Gastroesophageal sphincter (tissue), 4 donors: Measurements from ENCODE around the gene SND1. TPM values are rescaled to one million over a fixed set of nuclear protein-coding genes. Genes with fewer than 3 reads are reported as not detected.

Experiments
- ATAC-seq: fragments of 150-250 bp; one replicate; pipeline ENCODE4 v1.9.1; 2016; ENCODE audit warnings: mild to moderate bottlenecking, moderate library complexity
- H3K27ac ChIP-seq, 4 donors: fragments of 200-600 bp; sonication (generic) in 3 of 4; 1 replicate in 3 of 4; 2 replicates in 1 of 4; pipeline ENCODE4 v1.5.1; 2016 to 2019
- H3K27me3 ChIP-seq: fragments of 200-600 bp; sonication (generic); one replicate; pipeline ENCODE4 v1.5.1; 2019
- H3K36me3 ChIP-seq, 2 donors: fragments of 200-600 bp; sonication (generic); one replicate each; pipeline ENCODE4 v1.5.1; 2019; ENCODE audit warnings: control low read depth in 1 of 2
- H3K4me1 ChIP-seq, 3 donors: fragments of 200-600 bp; sonication (generic); 1 replicate in 2 of 3; 2 replicates in 1 of 3; pipeline ENCODE4 v1.5.1; 2016 to 2019; ENCODE audit warnings: control low read depth in 2 of 3
- H3K4me3 ChIP-seq, 2 donors: fragments of 200-600 bp; sonication (generic); one replicate each; pipeline ENCODE4 v1.5.1; 2019; ENCODE audit warnings: mild to moderate bottlenecking in 1 of 2, moderate library complexity in 1 of 2
- H3K9me3 ChIP-seq, 3 donors: fragments of 200-600 bp; sonication (generic); one replicate each; pipeline ENCODE4 v1.5.1; 2017 to 2019; ENCODE audit warnings: control low read depth in 2 of 3
- CTCF ChIP-seq, 4 experiments: fragments of 200-600 bp in 2 of 4; fragments of 450-650 bp in 2 of 4; sonication (generic) in 1 of 4; IDR thresholded peaks; one replicate each; pipeline ENCODE4 v1.5.1; 2017 to 2019; ENCODE audit warnings: antibody characterized with exemption in 4 of 4, mild to moderate bottlenecking in 2 of 4, moderate library complexity in 2 of 4
- EP300 ChIP-seq: sonication (generic); formaldehyde crosslinking; IDR thresholded peaks from one replicate; pipeline ENCODE4 v1.6.1; 2017; ENCODE audit warnings: antibody characterized with exemption, mild to moderate bottlenecking
- POLR2A ChIP-seq, 2 donors: fragments of 450-650 bp; IDR thresholded peaks; one replicate each; pipeline ENCODE4 v1.6.1; 2017; ENCODE audit warnings: antibody characterized with exemption in 2 of 2, mild to moderate bottlenecking in 2 of 2, moderate library complexity in 1 of 2
- POLR2AphosphoS5 ChIP-seq: sonication (generic); formaldehyde crosslinking; IDR thresholded peaks from one replicate; pipeline ENCODE4 v1.6.1; 2017; ENCODE audit warnings: antibody characterized with exemption
- WGBS, 2 donors: methylation state at CpG; one replicate each; pipeline ENCODE4 v1.1.5; 2018; ENCODE audit warnings: low coverage in 1 of 2; 5-methylcytosine and 5-hydroxymethylcytosine counted together
- total RNA-seq, 4 donors: library from RNA; depleted of rRNA; stranded (reverse); fragments of >200 nt; gene quantifications; one replicate each; pipeline ENCODE4 v1.1.0, GENCODE V29; 2016

The SND1 gene
- total RNA-seq, 4 donors from 2014 or later = 97.1 to 119 (median 103) TPM

DNA sequence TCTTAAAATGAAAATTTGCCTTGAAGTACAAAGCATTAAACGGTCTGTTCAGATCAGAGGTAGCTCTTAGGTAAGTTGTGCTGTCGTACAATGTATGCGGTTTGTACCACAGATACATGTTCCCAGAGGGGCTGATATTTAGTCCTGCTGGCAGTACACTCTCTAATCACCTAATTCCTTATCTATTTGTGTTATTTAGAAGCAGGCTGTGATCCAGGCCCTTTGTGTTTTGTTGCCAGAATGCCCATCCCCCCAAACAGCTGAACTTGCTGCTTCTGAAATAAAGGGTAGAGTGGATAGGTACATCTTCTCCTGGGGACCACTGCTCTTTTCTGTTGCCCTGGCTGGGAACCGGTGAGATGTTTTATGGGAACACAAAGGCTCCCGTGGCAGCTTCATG lies 84.5 kb downstream of the SND1 start:
- no peak overlapping the region for H3K4me3 ChIP-seq
- H3K27ac ChIP-seq = no peak overlapping the region
- no peak for ATAC-seq
- TF ChIP-seq POLR2A (IDR thresholded peaks at IDR 0.05) = no peak
- TF ChIP-seq POLR2AphosphoS5 = no peak
- no peak for TF ChIP-seq CTCF (IDR thresholded peaks at IDR 0.05)
- no peak for TF ChIP-seq EP300
- peaks cover 0 to 48% of the 10 kb centered on the region in 2 donors for H3K36me3 ChIP-seq
- no peaks in the 10 kb centered on the region for H3K27me3 ChIP-seq
- H3K9me3 ChIP-seq = no peaks in the 10 kb centered on the region
- H3K4me1 ChIP-seq = no peaks in the 10 kb centered on the region
- 92 to 93% methylated on average over 4 to 5 of the region's 5 CpGs for WGBS, 2 donors

DNA sequence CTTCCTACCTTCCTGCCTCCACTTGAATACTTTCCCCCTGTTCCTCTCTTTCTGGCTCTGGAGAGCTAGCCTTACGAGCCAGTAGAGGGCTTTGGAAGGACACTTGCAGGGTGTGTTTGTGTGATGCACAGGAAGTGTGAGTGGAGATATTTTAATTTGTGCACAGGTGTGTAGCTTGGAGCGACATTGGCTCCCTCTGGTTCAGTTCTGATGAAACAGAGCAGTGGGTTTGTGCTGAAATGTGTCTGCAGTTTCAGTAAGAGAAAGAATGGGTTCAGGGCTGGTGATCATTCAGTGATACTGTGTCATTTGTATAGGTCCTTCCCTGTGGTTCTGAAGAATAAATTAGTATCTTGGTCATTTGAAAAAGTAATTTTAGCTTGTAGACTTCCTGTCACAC lies 86.9 kb downstream of the SND1 start:
- Histone ChIP-seq H3K27me3 (no peaks in the 10 kb centered on the region), H3K27ac (no peak overlapping the region), H3K4me3 (no peak overlapping the region), H3K4me1 (no peaks in the 10 kb centered on the region), H3K9me3 (no peaks in the 10 kb centered on the region), H3K36me3 (peaks cover 0 to 27% of the 10 kb centered on the region in 2 donors)
- 100% methylated on average over 2 of the region's 2 CpGs for WGBS, 2 donors
- TF ChIP-seq POLR2A (IDR thresholded peaks at IDR 0.05) (no peak), CTCF (IDR thresholded peaks at IDR 0.05) (no peak), EP300 (no peak), POLR2AphosphoS5 (no peak)
- no peak for ATAC-seq

DNA sequence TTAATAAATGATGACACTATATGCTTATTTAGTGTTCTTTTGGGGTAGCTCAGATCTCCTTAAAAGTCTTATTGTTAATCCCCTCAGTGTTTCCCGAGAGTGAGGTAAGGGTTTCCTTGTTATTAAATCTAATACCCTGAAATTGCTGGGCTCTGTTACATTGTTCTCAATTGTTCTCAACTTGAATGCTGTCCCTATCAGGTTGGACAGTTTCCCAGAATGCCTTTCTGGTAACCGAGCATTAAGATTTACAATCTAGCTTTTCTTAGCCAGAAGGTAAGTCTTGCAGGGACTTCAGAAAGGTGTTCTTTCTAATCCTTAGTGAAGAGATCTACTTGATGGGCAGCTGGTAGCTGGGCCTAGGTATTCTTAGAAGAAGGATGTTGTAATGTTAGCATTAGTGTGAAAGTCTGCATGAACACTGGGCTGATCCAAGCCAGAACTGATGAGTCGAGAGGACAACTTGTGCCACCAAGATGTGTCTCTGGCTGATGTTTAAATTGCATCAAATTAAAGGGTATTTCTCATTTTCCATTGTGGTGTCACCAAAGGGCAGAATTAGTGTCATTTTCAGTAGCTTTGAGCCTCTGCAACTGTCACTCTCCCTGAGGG lies 89.9 kb downstream of the SND1 start:
- Histone ChIP-seq H3K4me1 (no peaks in the 10 kb centered on the region), H3K27me3 (no peaks in the 10 kb centered on the region), H3K9me3 (no peaks in the 10 kb centered on the region), H3K27ac (no peak overlapping the region), H3K4me3 (no peak overlapping the region), H3K36me3 (peaks cover 0 to 12% of the 10 kb centered on the region in 2 donors)
- 56 to 70% methylated on average over 3 of the region's 3 CpGs for WGBS, 2 donors
- ATAC-seq = no peak
- TF ChIP-seq POLR2AphosphoS5 (no peak), EP300 (no peak), POLR2A (IDR thresholded peaks at IDR 0.05) (no peak), CTCF (IDR thresholded peaks at IDR 0.05) (no peak)

DNA sequence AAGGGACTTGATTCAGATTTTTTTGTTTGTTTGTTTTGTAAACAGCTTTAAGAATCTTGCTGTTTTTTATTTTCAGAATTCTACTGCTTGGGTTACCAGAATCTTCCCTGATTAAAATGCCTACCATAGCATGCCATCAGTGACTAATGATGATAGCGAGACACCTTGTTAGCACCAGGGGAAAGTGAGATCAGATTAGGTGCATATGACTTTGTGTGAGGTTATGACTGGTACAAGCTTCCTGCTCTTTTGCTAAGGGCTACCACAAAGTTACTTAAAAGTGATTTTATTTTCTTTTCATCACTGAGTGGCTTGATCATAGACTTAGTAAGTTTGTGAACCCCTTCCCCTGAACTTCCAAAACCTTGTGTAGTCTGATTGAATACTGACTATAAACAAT lies 93.5 kb downstream of the SND1 start:
- no peak overlapping the region for H3K27ac ChIP-seq
- no peaks in the 10 kb centered on the region for H3K4me1 ChIP-seq
- H3K36me3 ChIP-seq = no peaks in the 10 kb centered on the region
- no peaks in the 10 kb centered on the region for H3K9me3 ChIP-seq
- no peak overlapping the region for H3K4me3 ChIP-seq
- ATAC-seq = no peak
- TF ChIP-seq CTCF (IDR thresholded peaks at IDR 0.05) (no peak), POLR2AphosphoS5 (no peak), POLR2A (IDR thresholded peaks at IDR 0.05) (no peak), EP300 (no peak)
- WGBS, 2 donors = 100% methylated on average over 1 of the region's 1 CpG
- no peaks in the 10 kb centered on the region for H3K27me3 ChIP-seq

- Histone ChIP-seq H3K9me3 (no peaks in the 10 kb centered on the region), H3K27me3 (no peaks in the 10 kb centered on the region), H3K4me1 (peaks cover 0 to 11% (median 0%) of the 10 kb centered on the region in 3 donors), H3K4me3 (no peak overlapping the region), H3K36me3 (no peaks in the 10 kb centered on the region), H3K27ac (no peak overlapping the region)
- no peak for ATAC-seq
- WGBS, 2 donors = 29 to 50% methylated on average over 1 to 4 of the region's 4 CpGs
- TF ChIP-seq EP300 = no peak
- TF ChIP-seq POLR2AphosphoS5 = no peak
- TF ChIP-seq POLR2A (IDR thresholded peaks at IDR 0.05) = no peak
- TF ChIP-seq CTCF (IDR thresholded peaks at IDR 0.05) = no peak
Observed at GRCh38 chr7:127751062-127751461, 99.1 kb downstream of the SND1 start.
